Osteoblast (primary cell): ENCODE results near the gene HSH2D. TPM values are rescaled to one million over a fixed set of nuclear protein-coding genes. Genes with fewer than 3 reads are reported as not detected.

Source experiments
- DNase-seq: peaks from one replicate; pipeline ENCODE4 v3.0.0; 2011; ENCODE audit warnings: low spot score, mixed read lengths; ENCODE audit not compliant: insufficient read length; ENCODE audit errors: missing footprints
- H2AFZ ChIP-seq: 2 replicates; pipeline ENCODE4 v1.6.0; 2011; ENCODE audit warnings: mild to moderate bottlenecking, low read length
- H3K27ac ChIP-seq: 2 replicates; pipeline ENCODE4 v1.5.1; 2011; ENCODE audit warnings: mild to moderate bottlenecking, low read depth, low read length, moderate library complexity
- H3K27me3 ChIP-seq: 2 replicates; pipeline ENCODE4 v1.6.0; 2012; ENCODE audit warnings: mild to moderate bottlenecking, control low read depth, inconsistent platforms, low read length, moderate library complexity; ENCODE audit not compliant: insufficient read depth
- H3K36me3 ChIP-seq: 2 replicates; pipeline ENCODE4 v1.5.1; 2011; ENCODE audit warnings: mild to moderate bottlenecking, low read length, control low read depth, moderate library complexity; ENCODE audit not compliant: insufficient read depth
- H3K4me1 ChIP-seq: 2 replicates; pipeline ENCODE4 v1.5.1; 2011; ENCODE audit warnings: mild to moderate bottlenecking, low read length, control low read depth, moderate library complexity; ENCODE audit not compliant: insufficient read depth
- H3K4me2 ChIP-seq: 2 replicates; pipeline ENCODE4 v1.6.0; 2011; ENCODE audit warnings: mild to moderate bottlenecking, low read length; ENCODE audit not compliant: insufficient read depth
- H3K4me3 ChIP-seq: fragments of 200-600 bp; sonication (generic); 3 replicates; pipeline ENCODE4 v1.5.1; 2012; ENCODE audit warnings: mild to moderate bottlenecking, low read length, inconsistent platforms; ENCODE audit not compliant: insufficient read depth
- H3K79me2 ChIP-seq: 2 replicates; pipeline ENCODE4 v1.6.0; 2012; ENCODE audit warnings: mild to moderate bottlenecking, low read length, control low read depth, inconsistent platforms; ENCODE audit not compliant: insufficient read depth
- H3K9me3 ChIP-seq: 2 replicates; pipeline ENCODE4 v1.5.1; 2011; ENCODE audit warnings: low read depth, low read length, control low read depth
- H4K20me1 ChIP-seq: 2 replicates; pipeline ENCODE4 v1.6.0; 2012; ENCODE audit warnings: mild to moderate bottlenecking, low read length, control low read depth; ENCODE audit not compliant: insufficient read depth
- CTCF ChIP-seq: IDR thresholded peaks from 2 replicates; pipeline ENCODE4 v1.5.1; 2011; ENCODE audit warnings: mild to moderate bottlenecking, low read depth, low read length, moderate library complexity; ENCODE audit errors: extremely low read depth
- total RNA-seq: library from RNA; depleted of rRNA; stranded (reverse); fragments of >200 nt; gene quantifications from 2 replicates; pipeline ENCODE4 v1.2.3, GENCODE V29; 2012

Gene HSH2D
- total RNA-seq, 1 donor = 0.36 TPM

GRCh38 chr19:16121141-16121540, 22.3 kb upstream of the HSH2D start:
- no peak overlapping the region for H3K4me2 ChIP-seq
- H3K27me3 ChIP-seq = no peaks in the 10 kb centered on the region
- H3K9me3 ChIP-seq = no peaks in the 10 kb centered on the region
- no peak overlapping the region for H3K27ac ChIP-seq
- no peak overlapping the region for H3K4me3 ChIP-seq
- H3K36me3 ChIP-seq = peaks cover 53% of the 10 kb centered on the region
- no peak for TF ChIP-seq CTCF
- H4K20me1 ChIP-seq = peaks cover 18% of the 10 kb centered on the region
- no peaks in the 10 kb centered on the region for H3K4me1 ChIP-seq
- H3K79me2 ChIP-seq = peaks cover 6% of the 10 kb centered on the region
- peak; percentile 78 for DNase-seq
- no peak overlapping the region for H2AFZ ChIP-seq

DNA sequence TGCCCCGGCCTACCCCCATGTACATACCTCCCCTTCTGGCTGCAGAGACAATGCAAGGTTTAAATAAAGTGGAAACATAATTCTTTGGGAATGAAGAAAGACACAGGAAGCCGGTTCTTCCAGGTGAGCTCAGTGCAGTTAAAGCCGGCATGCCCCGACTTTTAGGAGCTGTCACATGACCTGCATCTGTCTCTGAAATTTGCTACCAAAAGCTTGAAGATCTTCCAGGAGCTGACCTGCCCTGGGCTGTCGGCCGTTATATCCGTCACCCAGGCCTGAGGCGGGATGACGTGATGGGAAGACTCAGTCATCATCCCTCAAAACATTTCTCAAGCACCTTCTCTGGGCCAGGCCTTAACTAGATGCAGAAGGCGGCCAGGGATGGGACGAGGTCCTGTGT, 21.5 kb upstream of the HSH2D start:
- H3K9me3 ChIP-seq = no peaks in the 10 kb centered on the region
- no peaks in the 10 kb centered on the region for H3K27me3 ChIP-seq
- peaks cover under 1% of the 10 kb centered on the region for H3K79me2 ChIP-seq
- H3K4me1 ChIP-seq = no peaks in the 10 kb centered on the region
- no peak for TF ChIP-seq CTCF
- no peak overlapping the region for H3K4me2 ChIP-seq
- peak; percentile 35 for DNase-seq
- peaks cover 58% of the 10 kb centered on the region for H3K36me3 ChIP-seq
- no peak overlapping the region for H2AFZ ChIP-seq
- H4K20me1 ChIP-seq = peaks cover 15% of the 10 kb centered on the region
- no peak overlapping the region for H3K27ac ChIP-seq
- H3K4me3 ChIP-seq = no peak overlapping the region

DNA sequence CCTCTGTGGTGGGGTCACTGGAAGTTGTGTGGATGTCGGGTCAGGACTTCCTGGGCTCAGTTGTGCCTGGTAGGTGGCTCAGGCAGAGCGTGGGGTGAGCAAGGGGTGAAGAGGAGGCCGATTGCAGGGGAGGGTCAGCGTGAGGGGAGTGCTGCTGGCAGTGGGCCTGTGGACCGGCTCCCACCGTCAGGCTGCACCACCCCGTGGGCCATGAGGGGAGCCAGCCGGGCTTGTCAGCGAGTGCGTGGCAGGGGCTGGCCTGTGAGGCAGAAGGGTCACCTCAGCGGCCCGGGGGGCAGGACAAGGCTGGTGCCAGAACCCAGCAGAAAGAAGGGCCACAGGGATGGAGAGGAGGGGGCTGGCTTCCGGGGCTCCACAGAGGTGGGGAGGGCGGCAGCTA, 18.5 kb upstream of the HSH2D start:
- no peaks in the 10 kb centered on the region for H3K27me3 ChIP-seq
- H3K4me2 ChIP-seq = no peak overlapping the region

More for the DNA sequence above, 18.5 kb upstream of the HSH2D start:
- Histone ChIP-seq H3K27ac (no peak overlapping the region), H3K4me1 (no peaks in the 10 kb centered on the region), H2AFZ (no peak overlapping the region), H3K79me2 (no peaks in the 10 kb centered on the region), H3K36me3 (peaks cover 73% of the 10 kb centered on the region), H3K9me3 (no peaks in the 10 kb centered on the region), H4K20me1 (peaks cover 5% of the 10 kb centered on the region), H3K4me3 (no peak overlapping the region)
- no peak for TF ChIP-seq CTCF
- peak; percentile 49 for DNase-seq
